ENCODE data around the gene WWOX. TPM values are rescaled to one million over a fixed set of nuclear protein-coding genes. Genes with fewer than 3 reads are reported as not detected.

The WWOX gene
- total RNA-seq, 1 donor from 2014 or later: 16.7 TPM

DNA sequence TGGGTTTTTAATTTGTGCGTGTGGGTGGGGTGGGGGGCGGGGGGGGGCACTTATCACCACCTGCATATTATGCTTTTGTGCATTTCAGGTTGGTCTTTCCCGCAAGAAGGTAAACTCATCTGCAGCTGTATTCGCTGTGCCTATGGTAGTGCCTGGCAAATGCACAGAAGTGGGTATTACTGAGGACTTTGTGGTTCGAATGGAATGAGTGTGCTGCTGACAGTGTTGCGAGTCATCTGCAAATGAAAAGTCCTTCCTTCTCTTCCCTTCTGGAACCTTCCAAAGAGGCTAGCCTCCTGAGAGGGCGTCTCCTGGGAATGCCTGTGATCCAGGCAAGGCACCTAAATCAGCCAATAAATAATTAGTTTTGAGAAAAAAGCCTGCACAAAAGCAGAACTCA, 968.1 kb downstream of the WWOX start:
- Histone ChIP-seq H3K27ac (ENCODE audit: low read depth, low read length) (no peak overlapping the region), H3K4me3 (ENCODE audit: low read length in 3 of 3) (no peak overlapping the region), H3K9ac (ENCODE audit: low read depth in 1 of 3, low read length in 3 of 3) (no peak overlapping the region), H3K27me3 (ENCODE audit: control insufficient read depth in 3 of 3, insufficient read depth in 3 of 3, low read length in 3 of 3) (no peaks in the 10 kb centered on the region), H3K4me1 (ENCODE audit: control insufficient read depth in 3 of 3, insufficient read depth in 3 of 3, low read length in 3 of 3) (no peaks in the 10 kb centered on the region), H3K9me3 (ENCODE audit: control insufficient read depth in 3 of 3, low read length in 3 of 3) (no peaks in the 10 kb centered on the region), H3K36me3 (ENCODE audit: control insufficient read depth in 3 of 3, insufficient read depth in 3 of 3, low read length in 3 of 3) (no peaks in the 10 kb centered on the region)

DNA sequence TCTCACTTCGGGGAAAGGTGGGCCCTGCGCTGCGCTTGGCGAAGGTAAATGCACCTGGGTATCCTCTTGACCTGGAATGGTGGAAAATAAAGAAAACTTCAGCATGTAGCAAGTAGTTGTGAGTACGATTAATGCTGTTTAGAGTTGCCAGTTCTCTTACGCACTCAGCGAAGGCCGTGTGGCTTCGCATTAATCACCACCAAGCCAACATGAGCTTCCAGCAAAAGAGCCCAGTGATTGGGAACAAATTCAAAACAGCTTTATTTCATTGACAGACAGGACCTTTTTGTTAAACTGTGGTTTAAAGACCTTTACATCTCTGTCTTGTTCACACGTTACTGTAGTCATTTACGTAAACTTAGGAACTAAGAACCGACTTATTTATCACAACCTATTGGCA, 969.7 kb downstream of the WWOX start:
- H3K4me1 ChIP-seq (ENCODE audit: control insufficient read depth in 3 of 3, insufficient read depth in 3 of 3, low read length in 3 of 3): no peaks in the 10 kb centered on the region
- no peaks in the 10 kb centered on the region for H3K36me3 ChIP-seq (ENCODE audit: control insufficient read depth in 3 of 3, insufficient read depth in 3 of 3, low read length in 3 of 3)
- H3K9me3 ChIP-seq (ENCODE audit: control insufficient read depth in 3 of 3, low read length in 3 of 3): no peaks in the 10 kb centered on the region
- H3K9ac ChIP-seq (ENCODE audit: low read depth in 1 of 3, low read length in 3 of 3): no peak overlapping the region
- H3K27me3 ChIP-seq (ENCODE audit: control insufficient read depth in 3 of 3, insufficient read depth in 3 of 3, low read length in 3 of 3): no peaks in the 10 kb centered on the region
- no peak overlapping the region for H3K27ac ChIP-seq (ENCODE audit: low read depth, low read length)
- no peak overlapping the region for H3K4me3 ChIP-seq (ENCODE audit: low read length in 3 of 3)

DNA sequence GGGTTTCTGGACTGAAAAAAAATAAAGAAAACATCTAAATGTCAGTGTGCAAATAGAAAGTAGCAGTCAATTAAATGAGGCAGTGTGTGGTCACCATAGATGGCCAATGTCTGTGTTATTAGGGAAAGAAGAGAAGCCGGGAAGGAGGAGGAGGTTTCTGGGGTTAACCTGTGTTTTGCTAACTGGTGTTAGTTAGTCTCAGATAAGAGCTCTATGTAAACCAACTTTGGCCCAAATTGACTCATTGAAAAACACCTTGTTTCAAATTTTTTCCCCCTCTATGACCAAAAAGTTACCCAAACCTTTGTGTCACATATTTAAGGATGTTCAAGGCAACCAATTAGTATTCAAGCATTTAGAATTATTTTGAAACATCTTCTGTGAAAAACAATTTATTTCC, 970.2 kb downstream of the WWOX start:
- Histone ChIP-seq H3K9me3 (ENCODE audit: control insufficient read depth in 3 of 3, low read length in 3 of 3) (no peaks in the 10 kb centered on the region), H3K27ac (ENCODE audit: low read depth, low read length) (no peak overlapping the region), H3K36me3 (ENCODE audit: control insufficient read depth in 3 of 3, insufficient read depth in 3 of 3, low read length in 3 of 3) (no peaks in the 10 kb centered on the region), H3K9ac (ENCODE audit: low read depth in 1 of 3, low read length in 3 of 3) (no peak overlapping the region), H3K4me1 (ENCODE audit: control insufficient read depth in 3 of 3, insufficient read depth in 3 of 3, low read length in 3 of 3) (no peaks in the 10 kb centered on the region), H3K4me3 (ENCODE audit: low read length in 3 of 3) (no peak overlapping the region), H3K27me3 (ENCODE audit: control insufficient read depth in 3 of 3, insufficient read depth in 3 of 3, low read length in 3 of 3) (no peaks in the 10 kb centered on the region)

DNA sequence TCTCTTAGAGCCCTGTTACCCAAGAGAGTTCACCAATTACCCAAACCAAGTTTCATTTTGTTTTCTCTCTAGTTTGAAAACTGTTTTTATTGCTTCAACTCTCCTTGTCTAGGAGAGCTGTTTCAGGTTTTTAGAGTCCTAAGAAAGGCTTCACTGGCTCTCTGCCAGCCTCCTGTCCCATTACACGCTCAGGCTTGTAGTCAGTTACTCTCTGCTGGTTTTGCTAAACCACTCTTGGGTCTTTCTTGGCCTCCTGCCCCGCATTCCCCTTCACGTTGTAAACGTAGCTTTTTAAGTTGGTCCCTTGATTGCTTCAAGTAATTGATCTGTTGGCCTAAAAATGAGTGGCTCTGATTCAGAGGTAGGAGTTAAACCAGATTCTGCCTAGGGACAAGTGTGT, 972.0 kb downstream of the WWOX start:
- Histone ChIP-seq H3K36me3 (ENCODE audit: control insufficient read depth in 3 of 3, insufficient read depth in 3 of 3, low read length in 3 of 3) (no peaks in the 10 kb centered on the region), H3K27me3 (ENCODE audit: control insufficient read depth in 3 of 3, insufficient read depth in 3 of 3, low read length in 3 of 3) (no peaks in the 10 kb centered on the region), H3K9me3 (ENCODE audit: control insufficient read depth in 3 of 3, low read length in 3 of 3) (no peaks in the 10 kb centered on the region), H3K4me3 (ENCODE audit: low read length in 3 of 3) (no peak overlapping the region), H3K27ac (ENCODE audit: low read depth, low read length) (no peak overlapping the region), H3K4me1 (ENCODE audit: control insufficient read depth in 3 of 3, insufficient read depth in 3 of 3, low read length in 3 of 3) (no peaks in the 10 kb centered on the region), H3K9ac (ENCODE audit: low read depth in 1 of 3, low read length in 3 of 3) (no peak overlapping the region)

DNA sequence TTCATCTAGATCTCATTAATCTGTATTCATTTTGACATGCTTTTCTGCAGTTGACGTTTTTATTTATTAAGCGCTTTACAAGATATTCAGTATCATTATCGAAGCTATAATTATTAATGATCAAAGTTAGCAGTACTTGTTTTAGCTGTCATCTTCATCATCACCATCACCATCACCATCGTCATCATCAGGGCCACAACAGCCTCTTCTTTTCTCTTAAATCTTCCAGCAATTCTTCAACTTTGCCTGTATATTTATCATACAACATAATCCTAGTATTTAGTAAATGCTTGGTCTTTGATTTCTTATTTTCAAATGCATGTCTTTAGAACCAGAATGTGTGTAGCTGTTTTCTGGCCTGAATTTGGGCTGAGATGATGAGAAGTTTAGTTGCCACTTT, 973.1 kb downstream of the WWOX start:
- no peaks in the 10 kb centered on the region for H3K27me3 ChIP-seq (ENCODE audit: control insufficient read depth in 3 of 3, insufficient read depth in 3 of 3, low read length in 3 of 3)
- H3K9ac ChIP-seq (ENCODE audit: low read depth in 1 of 3, low read length in 3 of 3): no peak overlapping the region
- H3K27ac ChIP-seq (ENCODE audit: low read depth, low read length): no peak overlapping the region
- H3K36me3 ChIP-seq (ENCODE audit: control insufficient read depth in 3 of 3, insufficient read depth in 3 of 3, low read length in 3 of 3): no peaks in the 10 kb centered on the region
- no peaks in the 10 kb centered on the region for H3K9me3 ChIP-seq (ENCODE audit: control insufficient read depth in 3 of 3, low read length in 3 of 3)
- H3K4me1 ChIP-seq (ENCODE audit: control insufficient read depth in 3 of 3, insufficient read depth in 3 of 3, low read length in 3 of 3): no peaks in the 10 kb centered on the region
- no peak overlapping the region for H3K4me3 ChIP-seq (ENCODE audit: low read length in 3 of 3)

DNA sequence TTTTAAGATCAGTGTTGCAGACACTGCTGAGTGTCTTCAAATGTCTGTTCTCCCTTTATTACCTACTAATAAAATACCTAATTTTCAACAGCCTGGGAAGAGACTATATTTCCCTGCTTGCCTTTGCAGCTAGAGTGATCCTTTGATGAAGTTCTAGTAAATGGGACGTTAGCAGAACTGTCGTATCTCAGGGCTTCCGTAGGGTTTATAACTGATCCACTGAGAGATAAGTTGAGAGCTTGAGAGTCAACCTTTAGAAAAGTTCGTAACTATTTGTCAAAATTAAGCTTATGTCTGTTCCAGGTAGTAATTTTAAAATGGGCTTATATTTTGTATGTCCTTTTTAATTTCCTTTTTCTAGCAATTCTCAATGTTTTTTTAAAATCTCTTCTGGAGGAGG, 974.1 kb downstream of the WWOX start:
- Histone ChIP-seq H3K4me3 (ENCODE audit: low read length in 3 of 3) (no peak overlapping the region), H3K4me1 (ENCODE audit: control insufficient read depth in 3 of 3, insufficient read depth in 3 of 3, low read length in 3 of 3) (no peaks in the 10 kb centered on the region)

DNA sequence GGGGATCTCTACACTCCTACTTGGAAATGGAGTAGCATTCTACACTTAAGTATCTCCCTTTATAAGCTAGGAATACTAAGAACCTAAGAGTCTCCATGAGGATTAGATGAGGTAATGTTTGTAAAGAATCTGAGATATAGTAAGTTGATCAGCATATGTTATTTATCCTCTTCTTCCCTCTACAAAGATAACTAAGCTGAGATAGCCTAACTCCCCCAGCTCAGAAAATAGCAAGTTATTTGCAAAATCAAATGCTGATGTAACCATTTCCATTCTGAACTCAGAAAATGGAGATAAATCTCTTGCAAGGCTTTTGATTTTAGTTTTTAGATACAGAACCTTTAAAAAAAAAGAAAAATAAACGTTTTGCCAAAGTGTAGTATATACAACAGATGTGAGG, 975.1 kb downstream of the WWOX start:
- H3K4me1 ChIP-seq (ENCODE audit: control insufficient read depth in 3 of 3, insufficient read depth in 3 of 3, low read length in 3 of 3): no peaks in the 10 kb centered on the region
- no peaks in the 10 kb centered on the region for H3K9me3 ChIP-seq (ENCODE audit: control insufficient read depth in 3 of 3, low read length in 3 of 3)
- H3K4me3 ChIP-seq (ENCODE audit: low read length in 3 of 3): no peak overlapping the region
- H3K27me3 ChIP-seq (ENCODE audit: control insufficient read depth in 3 of 3, insufficient read depth in 3 of 3, low read length in 3 of 3): no peaks in the 10 kb centered on the region
- no peaks in the 10 kb centered on the region for H3K36me3 ChIP-seq (ENCODE audit: control insufficient read depth in 3 of 3, insufficient read depth in 3 of 3, low read length in 3 of 3)
- no peak overlapping the region for H3K9ac ChIP-seq (ENCODE audit: low read depth in 1 of 3, low read length in 3 of 3)
- no peak overlapping the region for H3K27ac ChIP-seq (ENCODE audit: low read depth, low read length)

More for the DNA sequence above, 974.1 kb downstream of the WWOX start:
- Histone ChIP-seq H3K9me3 (ENCODE audit: control insufficient read depth in 3 of 3, low read length in 3 of 3) (no peaks in the 10 kb centered on the region), H3K27ac (ENCODE audit: low read depth, low read length) (no peak overlapping the region), H3K27me3 (ENCODE audit: control insufficient read depth in 3 of 3, insufficient read depth in 3 of 3, low read length in 3 of 3) (no peaks in the 10 kb centered on the region), H3K36me3 (ENCODE audit: control insufficient read depth in 3 of 3, insufficient read depth in 3 of 3, low read length in 3 of 3) (no peaks in the 10 kb centered on the region), H3K9ac (ENCODE audit: low read depth in 1 of 3, low read length in 3 of 3) (no peak overlapping the region)

DNA sequence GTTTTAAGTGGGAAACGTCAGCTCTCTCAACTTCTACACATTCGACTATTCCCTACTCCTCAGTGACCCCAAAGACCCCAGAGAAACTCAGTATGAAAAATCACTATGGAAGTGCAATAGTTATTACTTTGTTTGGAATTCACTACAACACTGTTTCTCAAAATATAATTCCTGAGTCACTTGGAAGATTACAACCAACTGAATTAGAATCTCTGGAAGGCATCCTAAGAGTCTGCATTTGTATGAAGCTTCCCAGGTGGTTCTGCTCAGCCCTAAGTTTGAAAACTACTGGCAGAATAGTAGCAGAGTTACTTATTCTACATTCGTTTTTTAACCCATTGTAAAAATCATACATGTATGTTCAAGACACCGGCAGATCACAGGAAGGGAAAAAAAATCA, 975.5 kb downstream of the WWOX start:
- H3K36me3 ChIP-seq (ENCODE audit: control insufficient read depth in 3 of 3, insufficient read depth in 3 of 3, low read length in 3 of 3): no peaks in the 10 kb centered on the region
- no peaks in the 10 kb centered on the region for H3K4me1 ChIP-seq (ENCODE audit: control insufficient read depth in 3 of 3, insufficient read depth in 3 of 3, low read length in 3 of 3)
- no peak overlapping the region for H3K27ac ChIP-seq (ENCODE audit: low read depth, low read length)
- no peak overlapping the region for H3K4me3 ChIP-seq (ENCODE audit: low read length in 3 of 3)
- no peaks in the 10 kb centered on the region for H3K27me3 ChIP-seq (ENCODE audit: control insufficient read depth in 3 of 3, insufficient read depth in 3 of 3, low read length in 3 of 3)
- H3K9ac ChIP-seq (ENCODE audit: low read depth in 1 of 3, low read length in 3 of 3): no peak overlapping the region
- H3K9me3 ChIP-seq (ENCODE audit: control insufficient read depth in 3 of 3, low read length in 3 of 3): no peaks in the 10 kb centered on the region

DNA sequence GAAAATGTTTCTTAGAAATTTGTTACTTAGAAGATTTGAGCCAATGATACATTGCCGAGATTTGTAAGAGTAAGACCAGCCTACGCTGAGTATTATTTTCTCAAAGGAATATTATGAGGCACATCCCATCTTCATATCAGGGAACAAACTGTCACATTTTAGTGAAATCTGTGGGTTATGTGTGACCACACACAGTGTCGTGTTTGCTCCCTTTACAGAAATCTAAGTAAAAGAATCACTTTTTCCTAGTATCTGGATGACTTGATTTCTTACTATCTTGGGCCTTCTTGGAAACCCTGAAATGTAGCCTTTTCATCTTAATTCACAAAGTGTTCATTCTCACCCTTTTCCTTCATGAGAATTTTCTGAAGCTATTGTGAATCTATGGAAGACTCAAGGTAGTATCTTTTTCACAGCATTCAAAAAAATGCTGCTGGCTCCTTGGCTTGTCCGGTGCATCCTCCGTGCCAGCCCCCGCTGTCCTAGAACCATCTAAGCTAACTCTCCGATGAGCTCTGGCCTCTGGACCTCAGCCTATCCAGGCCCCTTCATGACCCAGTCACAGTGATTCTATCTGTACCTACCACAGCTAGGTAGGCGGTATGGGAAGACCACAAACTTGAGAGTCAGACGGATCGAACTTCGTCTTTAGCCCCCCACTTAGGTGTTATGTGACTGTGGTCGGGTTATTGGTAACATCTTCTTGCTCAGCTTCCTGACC, 976.8 kb downstream of the WWOX start:
- Histone ChIP-seq H3K4me3 (ENCODE audit: low read length in 3 of 3) (no peak overlapping the region), H3K27ac (ENCODE audit: low read depth, low read length) (no peak overlapping the region), H3K36me3 (ENCODE audit: control insufficient read depth in 3 of 3, insufficient read depth in 3 of 3, low read length in 3 of 3) (no peaks in the 10 kb centered on the region), H3K27me3 (ENCODE audit: control insufficient read depth in 3 of 3, insufficient read depth in 3 of 3, low read length in 3 of 3) (no peaks in the 10 kb centered on the region), H3K4me1 (ENCODE audit: control insufficient read depth in 3 of 3, insufficient read depth in 3 of 3, low read length in 3 of 3) (no peaks in the 10 kb centered on the region), H3K9me3 (ENCODE audit: control insufficient read depth in 3 of 3, low read length in 3 of 3) (no peaks in the 10 kb centered on the region), H3K9ac (ENCODE audit: low read depth in 1 of 3, low read length in 3 of 3) (no peak overlapping the region)

DNA sequence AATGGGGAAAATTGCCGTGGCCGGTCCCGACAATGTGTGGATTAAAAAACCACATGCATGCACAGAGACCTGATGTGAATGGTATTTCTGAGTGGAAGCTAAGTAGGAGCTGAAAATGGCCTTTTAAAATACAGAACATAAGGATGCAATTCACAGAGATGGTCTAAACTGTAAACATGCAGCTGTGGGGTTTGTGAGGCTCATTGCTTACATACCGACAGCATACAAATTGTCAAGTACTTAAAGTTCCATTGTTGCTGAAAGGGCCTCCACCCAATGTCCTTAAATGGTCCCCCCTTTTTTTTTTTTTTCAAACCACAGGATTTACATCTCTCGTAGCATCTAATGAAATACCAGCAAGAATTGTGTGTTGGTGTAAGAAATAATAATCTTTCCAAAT, 977.9 kb downstream of the WWOX start:
- no peaks in the 10 kb centered on the region for H3K9me3 ChIP-seq (ENCODE audit: control insufficient read depth in 3 of 3, low read length in 3 of 3)
- no peak overlapping the region for H3K27ac ChIP-seq (ENCODE audit: low read depth, low read length)
- H3K4me3 ChIP-seq (ENCODE audit: low read length in 3 of 3): no peak overlapping the region
- no peaks in the 10 kb centered on the region for H3K36me3 ChIP-seq (ENCODE audit: control insufficient read depth in 3 of 3, insufficient read depth in 3 of 3, low read length in 3 of 3)
- no peak overlapping the region for H3K9ac ChIP-seq (ENCODE audit: low read depth in 1 of 3, low read length in 3 of 3)
- no peaks in the 10 kb centered on the region for H3K27me3 ChIP-seq (ENCODE audit: control insufficient read depth in 3 of 3, insufficient read depth in 3 of 3, low read length in 3 of 3)
- no peaks in the 10 kb centered on the region for H3K4me1 ChIP-seq (ENCODE audit: control insufficient read depth in 3 of 3, insufficient read depth in 3 of 3, low read length in 3 of 3)
